HCT116 (cell line): ENCODE data around the gene PAFAH1B1. TPM values are rescaled to one million over a fixed set of nuclear protein-coding genes. Genes with fewer than 3 reads are reported as not detected.

Experiments
- ATAC-seq: fragments of 200-7000 bp; cut with Tn5 transposase; 2 replicates; pipeline ENCODE4 v1.9.1; 2020; ENCODE audit warnings: mild to moderate bottlenecking, moderate library complexity
- BruUV-seq: library from RNA; stranded (reverse); fragments of 400-500 nt; replicated peaks from 2 replicates; lab custom pipeline; 2021; lab: Mats Ljungman, UMichigan
- CTCF ChIA-PET: fragments of 300-600 bp; sonication (Branson Sonifier 250); formaldehyde crosslinking; loops from one replicate; lab custom pipeline; 2021; ENCODE audit warnings: antibody characterized with exemption; lab: Charles Lee
- POLR2A ChIA-PET: fragments of 300-600, 350-600 bp; sonication (Branson Sonifier 250); formaldehyde crosslinking; loops from one replicate; lab custom pipeline; 2021; ENCODE audit warnings: antibody characterized with exemption; lab: Charles Lee
- RAD21 ChIA-PET, 2 experiments: fragments of 300-600 bp; sonication (Branson Sonifier 250); formaldehyde crosslinking; loops; one replicate each; lab custom pipeline; 2023; ENCODE audit warnings: low total read pairs in 2 of 2; ENCODE audit not compliant: uncharacterized antibody in 2 of 2, unreplicated experiment in 2 of 2, low non-redundant PET in 1 of 2; lab: Charles Lee
- DNase-seq: peaks from one replicate; pipeline ENCODE4 v3.0.0-alpha.2; 2010; ENCODE audit warnings: low read depth, low spot score
- H2AFZ ChIP-seq: fragments of 200-600 bp; shearing (Covaris generic), sonication (generic); 2 replicates; pipeline ENCODE4 v1.6.1; 2017; ENCODE audit warnings: low read depth, mixed run types, mixed read lengths, antibody characterized with exemption, low read length; ENCODE audit not compliant: poor library complexity, severe bottlenecking
- H3K27ac ChIP-seq: 2 replicates; pipeline ENCODE4 v1.5.1; 2012; ENCODE audit warnings: low read depth, low read length
- H3K27me3 ChIP-seq: fragments of 200-600 bp; sonication (generic); 2 replicates; pipeline ENCODE4 v1.6.1; 2016; ENCODE audit warnings: mixed run types, low read length, mixed read lengths; ENCODE audit not compliant: insufficient read depth
- H3K36me3 ChIP-seq, 2 experiments: fragments of 200-500 bp in 1 of 2; fragments of 200-600 bp in 1 of 2; sonication (Bioruptor generic) in 1 of 2; sonication (generic) in 1 of 2; 2 replicates each; pipeline versions ENCODE4 v1.5.1 to v1.6.1; 2014 to 2016; ENCODE audit warnings: low read length in 2 of 2, inconsistent platforms in 1 of 2, mixed read lengths in 1 of 2, mixed run types in 1 of 2; ENCODE audit not compliant: insufficient read depth in 2 of 2, control insufficient read depth in 1 of 2
- H3K4me1 ChIP-seq, 2 experiments: fragments of 200-600 bp in 1 of 2; sonication (generic) in 1 of 2; 2 replicates each; pipeline versions ENCODE4 v1.5.1 to v1.6.1; 2012 to 2017; ENCODE audit warnings: low read length in 2 of 2, inconsistent platforms in 1 of 2, mild to moderate bottlenecking in 1 of 2, mixed read lengths in 1 of 2, mixed run types in 1 of 2, moderate library complexity in 1 of 2; ENCODE audit not compliant: insufficient read depth in 2 of 2, control insufficient read depth in 1 of 2
- H3K4me2 ChIP-seq: fragments of 200-600 bp; sonication (generic); 2 replicates; pipeline ENCODE4 v1.6.1; 2017; ENCODE audit warnings: mixed run types, low read length, mixed read lengths
- H3K4me3 ChIP-seq, 2 experiments: fragments of 200-600 bp in 1 of 2; sonication (generic) in 1 of 2; replicated peaks in 1 of 2; 2 replicates each; pipeline ENCODE4 v1.5.1; 2011 to 2016; ENCODE audit warnings: low read length in 2 of 2, control low read depth in 1 of 2, low read depth in 1 of 2, mild to moderate bottlenecking in 1 of 2, mixed read lengths in 1 of 2, mixed run types in 1 of 2
- H3K79me2 ChIP-seq: fragments of 200-600 bp; sonication (generic); 2 replicates; pipeline ENCODE4 v1.6.1; 2017; ENCODE audit warnings: mild to moderate bottlenecking, mixed run types, low read length, moderate library complexity, mixed read lengths; ENCODE audit not compliant: insufficient read depth
- H3K9ac ChIP-seq: fragments of 200-600 bp; sonication (generic); 2 replicates; pipeline ENCODE4 v1.6.1; 2016; ENCODE audit warnings: low read length, mixed read lengths
- H3K9me2 ChIP-seq: fragments of 200-600 bp; sonication (generic), shearing (Covaris generic); 2 replicates; pipeline ENCODE4 v1.6.1; 2017; ENCODE audit warnings: mixed run types, mild to moderate bottlenecking, moderate library complexity; ENCODE audit not compliant: insufficient read depth
- H3K9me3 ChIP-seq, 2 experiments: fragments of 200-500 bp in 1 of 2; fragments of 200-600 bp in 1 of 2; sonication (Bioruptor generic) in 1 of 2; sonication (generic) in 1 of 2; 2 replicates each; pipeline ENCODE4 v1.6.1; 2014 to 2017; ENCODE audit warnings: low read length in 2 of 2, mixed read lengths in 2 of 2, inconsistent platforms in 1 of 2, low read depth in 1 of 2, mild to moderate bottlenecking in 1 of 2, mixed run types in 1 of 2, moderate library complexity in 1 of 2; ENCODE audit not compliant: control insufficient read depth in 1 of 2, insufficient read depth in 1 of 2
- H4K20me1 ChIP-seq: fragments of 200-600 bp; sonication (generic), shearing (Covaris generic); 2 replicates; pipeline ENCODE4 v1.6.1; 2017; ENCODE audit warnings: mixed run types, mild to moderate bottlenecking, moderate library complexity; ENCODE audit not compliant: insufficient read depth
- CEBPB ChIP-seq: IDR thresholded peaks from 2 replicates; pipeline ENCODE4 v1.6.1; 2012; ENCODE audit warnings: low read depth
- EGR1 ChIP-seq: IDR thresholded peaks from 2 replicates; pipeline ENCODE4 v1.6.1; 2012; ENCODE audit warnings: low read depth
- EZH2 ChIP-seq: fragments of 200-600 bp; sonication (generic); IDR thresholded peaks from 2 replicates; pipeline ENCODE4 v1.6.1; 2017; ENCODE audit warnings: antibody characterized with exemption, mixed run types
- FOSL1 ChIP-seq: IDR thresholded peaks from 2 replicates; pipeline ENCODE4 v1.6.1; 2012; ENCODE audit warnings: low read depth
- JUND ChIP-seq: IDR thresholded peaks from 2 replicates; pipeline ENCODE4 v1.6.1; 2012
- POLR2A ChIP-seq: IDR thresholded peaks from 2 replicates; pipeline ENCODE4 v1.7.0; 2011; ENCODE audit warnings: borderline replicate concordance; ENCODE audit not compliant: insufficient read depth, insufficient read length; ENCODE audit errors: extremely low read depth
- SP1 ChIP-seq: IDR thresholded peaks from 2 replicates; pipeline ENCODE4 v1.6.1; 2012; ENCODE audit warnings: low read depth
- ZBTB33 ChIP-seq: IDR thresholded peaks from 2 replicates; pipeline ENCODE4 v1.6.1; 2011; ENCODE audit warnings: mild to moderate bottlenecking, low read length, moderate library complexity; ENCODE audit not compliant: insufficient replicate concordance; ENCODE audit errors: extremely low read depth
- ZFX ChIP-seq: fragments of 450-650 bp; IDR thresholded peaks from 2 replicates; pipeline ENCODE4 v1.6.1; 2017
- ZNF274 ChIP-seq: fragments of 200-500 bp; sonication (Bioruptor generic); IDR thresholded peaks from 2 replicates; pipeline ENCODE4 v1.6.1; 2014; ENCODE audit warnings: mild to moderate bottlenecking, low read depth, low read length, inconsistent platforms
- intact Hi-C: fragments of 100-400 bp; cut with micrococcal nuclease; formaldehyde crosslinking; loops from 2 replicates; pipeline ENCODE4 v1.10.0; 2022
- total RNA-seq: library from RNA; stranded (reverse); gene quantifications from one replicate; pipeline ENCODE4 v1.2.1, GENCODE V29; 2021; ENCODE audit not compliant: unreplicated experiment
- TF ChIP-seq, protein P1 (sequence below): IDR thresholded peaks from 2 replicates; pipeline ENCODE4 v1.6.1; 2012
- TF ChIP-seq, protein P2 (sequence below): IDR thresholded peaks from 2 replicates; pipeline ENCODE4 v1.6.1; 2012; ENCODE audit warnings: low read depth

Gene PAFAH1B1
- total RNA-seq, 1 experiment from 2014 or later = 113 TPM

DNA sequence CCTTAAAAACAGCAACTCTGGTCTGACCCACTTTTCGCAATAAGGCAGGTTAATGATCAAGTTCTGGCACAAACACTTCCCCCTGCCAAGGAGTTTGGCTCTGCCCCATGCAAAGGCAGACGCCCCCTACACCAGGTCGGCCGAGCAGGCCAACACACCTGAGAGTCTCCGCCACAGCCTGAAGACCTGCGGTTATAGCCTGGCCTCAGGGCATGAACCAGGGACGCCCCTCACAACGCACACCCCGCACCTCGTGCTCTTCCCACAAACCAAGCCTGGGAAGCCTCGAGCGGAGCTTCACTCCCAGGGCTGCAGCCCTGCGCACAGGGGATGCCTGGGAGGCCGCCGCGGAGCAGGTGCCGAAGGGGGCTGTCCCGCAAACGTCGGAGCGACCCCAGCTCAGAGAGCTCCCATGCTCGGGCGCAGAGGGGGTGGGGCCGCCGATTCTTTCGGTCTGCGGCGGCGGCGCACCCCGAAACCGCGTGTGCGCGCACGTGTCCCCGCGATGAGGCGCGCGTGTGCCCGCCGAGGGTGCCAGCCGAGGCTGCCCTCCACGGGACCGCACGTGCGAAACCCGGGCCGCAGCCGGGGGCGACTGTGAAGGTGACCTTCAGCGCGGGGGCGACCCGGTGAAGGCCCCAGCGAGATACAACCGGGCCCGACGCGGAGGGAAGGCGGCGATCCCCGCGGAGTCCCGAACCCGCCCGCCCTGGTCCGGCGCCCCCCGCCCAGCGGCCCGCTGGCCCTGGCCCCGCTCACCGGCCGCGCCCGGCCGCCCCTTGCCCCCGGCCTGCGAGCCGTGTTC is 117.6 kb downstream of the PAFAH1B1 start:
- Histone ChIP-seq H3K36me3 (peaks cover 2 to 13% of the 10 kb centered on the region in 2 experiments; a peak in 2 of 4 replicates), H4K20me1 (peaks cover 12% of the 10 kb centered on the region; the same call in 1 of the 2 replicates), H2AFZ (no peak overlapping the region), H3K9ac (peak overlapping the region; percentile 94), H3K9me2 (no peaks in the 10 kb centered on the region), H3K4me1 (peaks cover 26 to 45% of the 10 kb centered on the region in 2 experiments), H3K4me3 (peak overlapping the region; percentile 94 to 100), H3K27ac (peak overlapping the region; percentile 65), H3K27me3 (no peaks in the 10 kb centered on the region), H3K4me2 (peak overlapping the region; percentile 100), H3K9me3 (no peaks in the 10 kb centered on the region), H3K79me2 (peaks cover 58% of the 10 kb centered on the region)
- no TSS peak for BruUV-seq
- no peak for DNase-seq
- CTCF ChIA-PET = no interaction called here
- peak; percentile 12 for ATAC-seq
- POLR2A ChIA-PET = interaction anchor here (1.0 kb wide), 1 partner anchor 13 kb away, joined by 3 read pairs; no protein-coding TSS in a partner anchor
- intact Hi-C loops = no loop called here
- no peak for TF ChIP-seq POLR2A
- TF ChIP-seq ZFX = peak; percentile 61; the same call in 1 of the 2 replicates
- RAD21 ChIA-PET = no interaction called here

GRCh38 chr17:2711608-2712299 is 118.3 kb downstream of the PAFAH1B1 start, which contains the start of gene CLUH:
Gene CLUH (minus strand): TSS chr17:2711764. CDS start chr17:2711661, 103 bp downstream.
- CTCF ChIA-PET = no interaction called here
- intact Hi-C loops = no loop called here
- H3K9me2 ChIP-seq = no peaks in the 10 kb centered on the region
- peaks cover 51% of the 10 kb centered on the region for H3K79me2 ChIP-seq
- peak within 1 kb of the TSS; percentile 94 to 100 for H3K4me3 ChIP-seq
- no peak within 1 kb of the TSS for H2AFZ ChIP-seq
- peak within 1 kb of the TSS; percentile 94 for H3K9ac ChIP-seq
- POLR2A ChIA-PET = interaction anchor here (1.0 kb wide), 1 partner anchor 12 kb away, joined by 3 read pairs; no protein-coding TSS in a partner anchor
- no peaks in the 10 kb centered on the region for H3K27me3 ChIP-seq
- H3K4me2 ChIP-seq = peak within 1 kb of the TSS; percentile 100
- DNase-seq (peak; percentile 94), ATAC-seq (peak; percentile 83)
- RAD21 ChIA-PET = no interaction called here
- no peaks in the 10 kb centered on the region for H3K9me3 ChIP-seq
- peak within 1 kb of the TSS; percentile 65 for H3K27ac ChIP-seq
- H3K4me1 ChIP-seq = peaks cover 26 to 45% of the 10 kb centered on the region in 2 experiments
- H4K20me1 ChIP-seq = peaks cover 12% of the 10 kb centered on the region; the same call in 1 of the 2 replicates
- H3K36me3 ChIP-seq = peaks cover under 1 to 13% of the 10 kb centered on the region in 2 experiments; a peak in 2 of 4 replicates
- BruUV-seq = no TSS peak
- TF ChIP-seq ZNF274 (no peak), EGR1 (peak; percentile 99), CEBPB (no peak), ZBTB33 (peak; percentile 87), EZH2 (no peak), FOSL1 (no peak), SP1 (peak; percentile 98), JUND (no peak)
- TF ChIP-seq, protein P1, sequence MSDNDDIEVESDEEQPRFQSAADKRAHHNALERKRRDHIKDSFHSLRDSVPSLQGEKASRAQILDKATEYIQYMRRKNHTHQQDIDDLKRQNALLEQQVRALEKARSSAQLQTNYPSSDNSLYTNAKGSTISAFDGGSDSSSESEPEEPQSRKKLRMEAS = peak; percentile 97
- TF ChIP-seq, protein P2, sequence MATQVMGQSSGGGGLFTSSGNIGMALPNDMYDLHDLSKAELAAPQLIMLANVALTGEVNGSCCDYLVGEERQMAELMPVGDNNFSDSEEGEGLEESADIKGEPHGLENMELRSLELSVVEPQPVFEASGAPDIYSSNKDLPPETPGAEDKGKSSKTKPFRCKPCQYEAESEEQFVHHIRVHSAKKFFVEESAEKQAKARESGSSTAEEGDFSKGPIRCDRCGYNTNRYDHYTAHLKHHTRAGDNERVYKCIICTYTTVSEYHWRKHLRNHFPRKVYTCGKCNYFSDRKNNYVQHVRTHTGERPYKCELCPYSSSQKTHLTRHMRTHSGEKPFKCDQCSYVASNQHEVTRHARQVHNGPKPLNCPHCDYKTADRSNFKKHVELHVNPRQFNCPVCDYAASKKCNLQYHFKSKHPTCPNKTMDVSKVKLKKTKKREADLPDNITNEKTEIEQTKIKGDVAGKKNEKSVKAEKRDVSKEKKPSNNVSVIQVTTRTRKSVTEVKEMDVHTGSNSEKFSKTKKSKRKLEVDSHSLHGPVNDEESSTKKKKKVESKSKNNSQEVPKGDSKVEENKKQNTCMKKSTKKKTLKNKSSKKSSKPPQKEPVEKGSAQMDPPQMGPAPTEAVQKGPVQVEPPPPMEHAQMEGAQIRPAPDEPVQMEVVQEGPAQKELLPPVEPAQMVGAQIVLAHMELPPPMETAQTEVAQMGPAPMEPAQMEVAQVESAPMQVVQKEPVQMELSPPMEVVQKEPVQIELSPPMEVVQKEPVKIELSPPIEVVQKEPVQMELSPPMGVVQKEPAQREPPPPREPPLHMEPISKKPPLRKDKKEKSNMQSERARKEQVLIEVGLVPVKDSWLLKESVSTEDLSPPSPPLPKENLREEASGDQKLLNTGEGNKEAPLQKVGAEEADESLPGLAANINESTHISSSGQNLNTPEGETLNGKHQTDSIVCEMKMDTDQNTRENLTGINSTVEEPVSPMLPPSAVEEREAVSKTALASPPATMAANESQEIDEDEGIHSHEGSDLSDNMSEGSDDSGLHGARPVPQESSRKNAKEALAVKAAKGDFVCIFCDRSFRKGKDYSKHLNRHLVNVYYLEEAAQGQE = no peak
